Measurements from ENCODE around the gene VPS50. TPM values are rescaled to one million over a fixed set of nuclear protein-coding genes. Genes with fewer than 3 reads are reported as not detected.

The VPS50 gene
- total and polyA plus RNA-seq, 2 donors (not counting 1 experiment from before 2014, with no cell fraction given): 9.4 to 54.1 TPM

DNA sequence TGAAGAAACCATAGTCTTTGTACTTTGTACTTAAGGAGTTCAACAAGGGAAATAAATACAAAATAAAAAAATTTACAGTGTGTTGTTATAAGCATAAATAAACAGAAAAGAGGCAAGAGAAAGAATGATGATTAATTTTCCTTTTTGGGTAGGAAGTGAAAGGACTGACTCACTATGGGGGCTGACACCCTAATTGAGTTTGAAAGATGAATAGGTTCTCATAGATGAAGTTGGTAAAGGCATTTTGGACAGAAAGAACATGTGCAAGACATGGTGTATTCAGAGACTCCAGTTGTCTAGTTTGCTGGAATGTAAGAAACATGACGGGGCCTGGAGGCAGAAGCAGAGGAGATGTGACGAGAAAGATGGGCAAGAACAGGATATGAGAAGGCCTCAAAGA lies 83.7 kb downstream of the VPS50 start:
- Histone ChIP-seq H3K9me3 (ENCODE audit: control extremely low read depth in 1 of 3, control insufficient read depth in 2 of 3, insufficient read depth in 1 of 3, low read length in 2 of 3) (no peaks in the 10 kb centered on the region), H3K27me3 (replicated peaks in 1 of 4; ENCODE audit: control extremely low read depth in 1 of 4, control insufficient read depth in 3 of 4, insufficient read depth in 4 of 4, low read length in 3 of 4) (no peaks in the 10 kb centered on the region), H3K4me1 (ENCODE audit: control insufficient read depth in 2 of 2, insufficient read depth in 2 of 2, low read length in 2 of 2) (no peaks in the 10 kb centered on the region), H3K9ac (ENCODE audit: low read length) (no peak overlapping the region), H3K79me2 (ENCODE audit: control insufficient read depth, insufficient read depth, low read length) (no peaks in the 10 kb centered on the region), H2AFZ (ENCODE audit: insufficient read depth, low read depth, low read length, poor library complexity, severe bottlenecking) (no peak overlapping the region), H3K27ac (ENCODE audit: low read length in 2 of 2) (no peak overlapping the region), H3K4me2 (replicated peaks; ENCODE audit: low read depth, low read length, poor library complexity, severe bottlenecking) (no peak overlapping the region), H4K20me1 (ENCODE audit: control insufficient read depth, insufficient read depth, low read length, poor library complexity, severe bottlenecking) (no peaks in the 10 kb centered on the region), H3K4me3 (ENCODE audit: control extremely low read depth in 1 of 5, extremely low read depth in 1 of 5, insufficient read depth in 1 of 5, low read depth in 2 of 5, low read length in 4 of 5) (no peak overlapping the region), H3K36me3 (replicated peaks in 1 of 2; ENCODE audit: control extremely low read depth in 1 of 2, control insufficient read depth in 1 of 2, extremely low read depth in 1 of 2, insufficient read depth in 2 of 2, low read length in 1 of 2) (peaks cover 4 to 27% of the 10 kb centered on the region in 2 experiments)
- Mint-ChIP-seq H3K4me3 (no peak overlapping the region), H3K27me3 (no peaks in the 10 kb centered on the region), H3K9me3 (ENCODE audit: insufficient read depth) (no peaks in the 10 kb centered on the region), H3K4me1 (no peaks in the 10 kb centered on the region), H3K27ac (no peak overlapping the region)
- 100% methylated on average over 2 of the region's 2 CpGs for WGBS (ENCODE audit: insufficient coverage)
- no peak for TF ChIP-seq EZH2 (IDR thresholded peaks at IDR 0.05; ENCODE audit: borderline replicate concordance, insufficient read depth, low read depth, low read length, poor library complexity, severe bottlenecking)
- TF ChIP-seq, protein P1, sequence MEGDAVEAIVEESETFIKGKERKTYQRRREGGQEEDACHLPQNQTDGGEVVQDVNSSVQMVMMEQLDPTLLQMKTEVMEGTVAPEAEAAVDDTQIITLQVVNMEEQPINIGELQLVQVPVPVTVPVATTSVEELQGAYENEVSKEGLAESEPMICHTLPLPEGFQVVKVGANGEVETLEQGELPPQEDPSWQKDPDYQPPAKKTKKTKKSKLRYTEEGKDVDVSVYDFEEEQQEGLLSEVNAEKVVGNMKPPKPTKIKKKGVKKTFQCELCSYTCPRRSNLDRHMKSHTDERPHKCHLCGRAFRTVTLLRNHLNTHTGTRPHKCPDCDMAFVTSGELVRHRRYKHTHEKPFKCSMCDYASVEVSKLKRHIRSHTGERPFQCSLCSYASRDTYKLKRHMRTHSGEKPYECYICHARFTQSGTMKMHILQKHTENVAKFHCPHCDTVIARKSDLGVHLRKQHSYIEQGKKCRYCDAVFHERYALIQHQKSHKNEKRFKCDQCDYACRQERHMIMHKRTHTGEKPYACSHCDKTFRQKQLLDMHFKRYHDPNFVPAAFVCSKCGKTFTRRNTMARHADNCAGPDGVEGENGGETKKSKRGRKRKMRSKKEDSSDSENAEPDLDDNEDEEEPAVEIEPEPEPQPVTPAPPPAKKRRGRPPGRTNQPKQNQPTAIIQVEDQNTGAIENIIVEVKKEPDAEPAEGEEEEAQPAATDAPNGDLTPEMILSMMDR (IDR thresholded peaks at IDR 0.05): no peak
- DNase-seq (no peak), ATAC-seq (ENCODE audit: low read depth) (no peak)
- ChIA-PET POLR2A (no interaction called here), CTCF (no interaction called here)
- intact Hi-C loops (cut with micrococcal nuclease): no loop called here

DNA sequence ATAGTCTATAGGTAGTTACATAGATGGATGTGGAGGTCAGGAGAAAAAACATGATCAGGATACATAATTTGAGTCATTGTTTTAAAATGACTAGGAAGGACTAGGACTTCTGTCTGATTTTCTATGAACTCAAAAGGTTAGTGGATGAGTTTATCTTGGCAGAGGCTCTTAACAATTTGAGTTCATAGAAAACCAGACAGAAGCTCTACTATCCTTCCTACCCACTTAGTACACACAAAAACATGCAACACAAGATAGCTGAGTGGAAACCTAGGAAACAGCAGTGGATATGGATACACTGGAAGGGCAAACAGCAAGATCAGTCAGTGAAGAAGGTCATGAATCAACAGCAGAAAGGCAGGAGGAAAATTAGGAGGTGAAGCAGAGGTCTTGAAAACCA lies 84.6 kb downstream of the VPS50 start:
- DNase-seq: no peak
- Mint-ChIP-seq H3K4me3 (no peak overlapping the region), H3K9me3 (ENCODE audit: insufficient read depth) (no peaks in the 10 kb centered on the region), H3K27me3 (no peaks in the 10 kb centered on the region), H3K4me1 (no peaks in the 10 kb centered on the region), H3K27ac (no peak overlapping the region)
- H3K4me3 ChIP-seq (ENCODE audit: control extremely low read depth in 1 of 5, extremely low read depth in 1 of 5, insufficient read depth in 1 of 5, low read depth in 2 of 5, low read length in 4 of 5): no peak overlapping the region
- H2AFZ ChIP-seq (ENCODE audit: insufficient read depth, low read depth, low read length, poor library complexity, severe bottlenecking): no peak overlapping the region
- no peaks in the 10 kb centered on the region for H3K79me2 ChIP-seq (ENCODE audit: control insufficient read depth, insufficient read depth, low read length)
- no peak overlapping the region for H3K9ac ChIP-seq (ENCODE audit: low read length)
- intact Hi-C loops (cut with micrococcal nuclease): no loop called here
- ChIA-PET CTCF (no interaction called here), POLR2A (no interaction called here)
- H3K27me3 ChIP-seq (replicated peaks in 1 of 4; ENCODE audit: control extremely low read depth in 1 of 4, control insufficient read depth in 3 of 4, insufficient read depth in 4 of 4, low read length in 3 of 4): no peaks in the 10 kb centered on the region
- TF ChIP-seq EZH2 (IDR thresholded peaks at IDR 0.05; ENCODE audit: borderline replicate concordance, insufficient read depth, low read depth, low read length, poor library complexity, severe bottlenecking): no peak
- TF ChIP-seq, protein P1 (IDR thresholded peaks at IDR 0.05): no peak
- H3K4me2 ChIP-seq (replicated peaks; ENCODE audit: low read depth, low read length, poor library complexity, severe bottlenecking): no peak overlapping the region
- no peaks in the 10 kb centered on the region for H3K9me3 ChIP-seq (ENCODE audit: control extremely low read depth in 1 of 3, control insufficient read depth in 2 of 3, insufficient read depth in 1 of 3, low read length in 2 of 3)
- no peak overlapping the region for H3K27ac ChIP-seq (ENCODE audit: low read length in 2 of 2)
- no peaks in the 10 kb centered on the region for H3K4me1 ChIP-seq (ENCODE audit: control insufficient read depth in 2 of 2, insufficient read depth in 2 of 2, low read length in 2 of 2)
- ATAC-seq (ENCODE audit: low read depth): no peak
- H4K20me1 ChIP-seq (ENCODE audit: control insufficient read depth, insufficient read depth, low read length, poor library complexity, severe bottlenecking): no peaks in the 10 kb centered on the region
- peaks cover 4 to 31% of the 10 kb centered on the region in 2 experiments for H3K36me3 ChIP-seq (replicated peaks in 1 of 2; ENCODE audit: control extremely low read depth in 1 of 2, control insufficient read depth in 1 of 2, extremely low read depth in 1 of 2, insufficient read depth in 2 of 2, low read length in 1 of 2)
